ENCODE data around the gene CSNK1G3. TPM values are rescaled to one million over a fixed set of nuclear protein-coding genes. Genes with fewer than 3 reads are reported as not detected.
"Not testable (repeated sequence)": the region's sequence is repeated elsewhere in the genome, so short reads cannot be mapped to it uniquely, and the experiment has no call there.

The CSNK1G3 gene
- polyA plus RNA-seq, 4 donors, result 35.0 to 46.7 (median 44.9) TPM

DNA sequence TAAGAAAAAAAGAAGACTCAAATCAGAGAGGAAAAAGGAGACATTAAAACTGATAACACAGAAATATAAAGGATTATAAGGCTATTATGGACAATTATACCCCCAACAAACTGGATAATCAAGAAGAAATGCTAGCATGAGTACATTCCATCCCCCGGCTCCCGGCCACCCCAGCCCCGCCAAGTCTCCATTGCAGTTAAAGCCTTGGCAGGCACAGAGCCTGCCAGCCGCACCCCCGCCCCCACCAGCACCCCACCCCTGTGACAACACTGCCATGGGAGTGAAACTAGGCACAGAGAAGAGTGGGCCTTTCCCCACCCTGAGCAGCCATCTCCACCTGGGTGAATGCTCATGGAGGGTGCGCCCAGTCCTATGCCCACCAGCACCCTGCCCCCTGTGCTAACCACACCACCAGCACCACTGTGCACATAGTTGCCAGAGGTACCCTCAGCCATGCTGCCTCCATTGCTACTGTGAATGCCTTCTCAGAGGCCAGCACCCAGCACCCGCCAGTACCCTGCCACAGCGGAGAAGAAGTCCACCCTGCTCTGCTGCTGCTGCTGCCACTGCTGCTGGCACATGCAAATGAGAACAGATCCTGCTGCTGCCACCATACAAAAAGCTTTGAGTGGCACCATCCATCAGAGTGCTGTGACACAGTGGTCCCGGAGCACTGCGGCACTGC lies 117.0 kb downstream of the CSNK1G3 start:
- no peak for DNase-seq (ENCODE audit: low read depth in 4 of 4, low spot score in 3 of 4)

DNA sequence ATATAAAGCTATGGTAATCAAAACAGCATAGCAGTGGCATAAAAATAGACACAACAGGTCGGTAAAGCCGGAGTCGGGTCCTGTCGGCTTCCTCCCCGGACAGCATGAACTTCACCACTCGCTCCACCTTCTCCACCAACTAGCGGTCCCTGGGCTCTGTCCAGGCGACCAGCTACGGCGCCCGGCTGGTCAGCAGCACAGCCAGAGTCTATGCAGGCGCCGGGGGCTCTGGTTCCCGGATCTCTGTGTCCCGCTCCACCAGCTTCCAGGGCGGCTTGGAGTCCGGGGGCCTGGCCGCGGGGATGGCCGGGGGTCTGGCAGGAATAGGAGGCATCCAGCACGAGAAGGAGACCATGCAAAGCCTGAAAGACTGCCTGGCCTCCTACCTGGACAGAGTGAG lies 124.0 kb downstream of the CSNK1G3 start:
- DNase-seq (ENCODE audit: low read depth in 4 of 4, low spot score in 3 of 4), result no peak

DNA sequence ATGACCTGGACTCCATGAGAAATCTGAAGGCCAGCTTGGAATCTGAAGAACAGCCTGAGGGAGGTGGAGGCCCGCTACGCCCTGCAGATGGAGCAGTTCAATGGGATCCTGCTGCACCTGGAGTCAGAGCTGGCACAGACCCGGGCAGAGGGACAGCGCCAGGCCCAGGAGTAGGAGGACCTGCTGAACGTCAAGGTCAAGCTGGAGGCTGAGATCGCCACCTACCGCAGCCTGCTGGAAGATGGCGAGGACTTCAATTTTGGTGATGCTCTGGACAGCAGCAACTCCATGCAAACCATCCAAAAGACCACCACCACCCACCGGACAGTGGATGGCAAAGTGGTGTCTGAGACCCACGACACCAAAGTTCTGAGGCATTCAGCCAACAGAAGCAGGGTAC lies 125.1 kb downstream of the CSNK1G3 start:
- not testable (repeated sequence) for DNase-seq (ENCODE audit: low read depth in 4 of 4, low spot score in 3 of 4)

DNA sequence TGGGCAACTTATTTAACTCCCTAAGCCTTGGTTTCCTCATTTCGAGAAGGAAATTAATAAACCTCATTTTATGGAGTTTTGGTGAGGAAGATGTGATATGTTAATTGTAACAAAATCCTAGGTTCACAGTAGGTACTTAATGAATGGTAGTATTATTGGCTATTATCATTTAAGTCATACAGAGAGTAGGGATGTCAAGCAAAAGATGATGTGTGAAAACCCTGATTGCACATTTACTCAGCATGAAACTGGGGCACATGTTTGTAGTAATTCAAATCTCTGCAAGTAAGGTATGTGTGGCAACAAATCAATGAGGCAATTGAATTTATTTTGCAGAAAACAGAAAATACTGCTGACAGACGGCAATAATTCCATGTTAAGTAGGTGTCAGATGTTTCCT lies 127.3 kb downstream of the CSNK1G3 start:
- DNase-seq (ENCODE audit: low read depth in 4 of 4, low spot score in 3 of 4), result no peak

DNA sequence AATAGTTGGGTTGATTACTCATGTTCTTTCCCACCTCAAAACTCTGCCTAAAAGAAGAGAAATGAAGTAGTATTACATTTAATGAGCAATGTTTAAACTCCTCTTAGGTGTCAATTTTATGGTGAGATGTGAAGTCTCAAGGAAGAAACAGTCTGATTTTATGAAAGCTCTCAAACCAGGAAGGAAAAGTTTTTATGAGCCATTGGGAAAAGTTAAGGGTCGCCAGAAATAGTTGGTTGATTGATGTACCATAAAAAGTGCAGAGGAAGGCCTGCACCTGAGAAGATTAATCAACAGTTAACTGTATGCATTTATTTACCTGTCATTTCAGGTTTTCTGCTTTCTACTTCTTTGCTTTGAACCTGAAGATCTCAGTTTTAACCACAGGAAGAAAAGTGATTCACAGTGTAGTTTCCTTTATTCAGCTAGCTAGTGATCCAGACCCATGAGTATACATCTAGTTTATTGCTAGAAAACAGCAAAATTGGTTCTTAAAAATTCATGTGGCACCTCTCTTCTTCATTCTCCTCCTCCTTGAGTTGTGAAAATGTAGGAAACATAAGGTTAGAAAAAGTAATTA lies 133.1 kb downstream of the CSNK1G3 start:
- DNase-seq (ENCODE audit: low read depth in 4 of 4, low spot score in 3 of 4), result no peak

DNA sequence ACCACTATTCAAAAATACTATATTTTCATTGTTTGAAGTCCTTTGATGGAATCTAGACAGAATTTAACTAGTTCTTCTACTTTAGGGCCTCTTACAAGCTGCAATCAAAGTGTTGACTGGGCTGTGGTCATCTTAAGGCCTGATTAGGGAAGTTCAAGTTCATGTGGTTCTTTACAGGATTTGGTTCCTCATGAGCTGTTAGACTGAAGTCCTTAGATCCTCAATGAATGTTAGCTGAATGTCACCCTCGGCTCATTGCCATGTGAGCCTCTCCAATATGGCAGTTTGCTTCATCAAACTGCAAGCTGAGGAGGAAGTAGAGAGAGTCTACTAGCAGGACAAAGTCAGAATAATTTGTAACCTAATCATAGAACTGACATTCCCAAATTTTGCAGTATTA lies 135.1 kb downstream of the CSNK1G3 start:
- DNase-seq (ENCODE audit: low read depth in 4 of 4, low spot score in 3 of 4), result no peak

DNA sequence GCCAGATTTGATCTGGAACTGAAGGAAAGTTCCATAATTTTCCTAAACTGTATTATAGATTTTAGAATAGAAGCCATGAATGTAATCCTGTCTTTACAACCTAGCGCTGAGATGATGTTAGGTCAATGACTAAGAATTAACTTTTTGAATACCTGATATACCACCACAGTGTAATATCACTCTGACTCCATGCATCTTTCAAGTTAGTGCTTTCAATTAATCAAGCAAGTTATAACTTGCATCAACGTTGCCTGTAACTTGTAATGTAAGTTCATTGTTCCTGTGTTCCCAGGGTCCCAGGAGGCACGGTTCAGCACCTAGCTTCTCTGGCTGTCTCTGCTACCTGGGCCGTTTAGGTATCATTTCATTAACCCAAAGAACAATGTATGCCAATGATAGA lies 139.3 kb downstream of the CSNK1G3 start:
- DNase-seq (ENCODE audit: low read depth in 4 of 4, low spot score in 3 of 4), result no peak

DNA sequence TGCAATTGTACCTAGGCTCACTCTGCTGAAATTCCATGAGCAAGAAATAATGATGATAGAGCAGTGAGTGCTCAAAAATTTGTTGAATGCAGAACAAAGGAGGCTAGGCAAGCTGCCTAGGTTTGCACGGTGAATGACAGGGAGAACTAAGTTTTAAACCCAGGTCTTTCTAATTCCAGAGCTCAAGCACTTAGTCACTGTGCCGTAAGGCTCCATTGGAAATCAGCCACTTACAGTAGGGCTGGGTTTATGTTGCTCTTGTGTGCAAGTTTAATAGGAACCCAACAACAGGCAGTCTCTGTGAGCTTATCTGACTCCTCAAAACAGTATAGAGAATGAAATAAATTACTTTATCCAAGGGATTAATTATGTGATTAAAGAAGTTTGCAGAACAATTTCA lies 147.0 kb downstream of the CSNK1G3 start:
- DNase-seq (ENCODE audit: low read depth in 4 of 4, low spot score in 3 of 4), result no peak

DNA sequence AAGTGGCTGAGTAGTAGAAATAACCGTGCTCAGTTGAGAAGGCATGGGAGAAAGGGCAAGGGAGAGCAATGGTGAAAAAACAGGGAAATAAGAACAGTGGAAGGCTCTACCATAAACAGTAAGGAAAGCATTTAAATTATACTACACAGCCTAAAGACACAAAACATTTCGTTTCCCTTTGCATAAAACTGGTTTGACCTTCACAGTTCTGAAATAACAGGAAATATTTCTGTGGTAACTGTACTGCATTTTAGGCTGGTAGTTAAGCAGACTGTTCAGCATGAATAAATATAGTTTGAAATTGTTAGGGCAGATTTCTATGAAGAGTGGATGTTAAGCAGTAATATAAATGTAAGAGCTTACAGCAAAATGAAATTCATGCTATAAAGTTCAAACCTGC lies 147.5 kb downstream of the CSNK1G3 start:
- no peak for DNase-seq (ENCODE audit: low read depth in 4 of 4, low spot score in 3 of 4)

DNA sequence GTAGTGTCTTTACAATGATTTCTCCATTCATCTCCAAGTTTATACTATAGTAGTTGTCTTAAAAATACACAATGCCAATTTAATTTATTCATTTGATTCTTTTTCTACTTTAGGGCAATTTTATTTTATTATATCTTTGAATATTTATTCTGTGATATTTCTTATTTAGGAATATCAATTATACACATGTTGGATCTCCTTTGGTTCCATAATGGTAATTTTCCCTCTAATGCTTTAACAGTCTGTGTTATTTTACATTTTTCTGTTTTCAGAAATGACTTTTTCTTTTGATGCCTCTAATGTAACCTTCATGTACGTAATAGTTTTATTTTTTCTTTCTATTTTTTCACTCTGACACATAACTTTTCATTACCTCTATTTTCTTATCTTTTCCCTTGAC lies 153.0 kb downstream of the CSNK1G3 start:
- DNase-seq (ENCODE audit: low read depth in 4 of 4, low spot score in 3 of 4), result no peak

DNA sequence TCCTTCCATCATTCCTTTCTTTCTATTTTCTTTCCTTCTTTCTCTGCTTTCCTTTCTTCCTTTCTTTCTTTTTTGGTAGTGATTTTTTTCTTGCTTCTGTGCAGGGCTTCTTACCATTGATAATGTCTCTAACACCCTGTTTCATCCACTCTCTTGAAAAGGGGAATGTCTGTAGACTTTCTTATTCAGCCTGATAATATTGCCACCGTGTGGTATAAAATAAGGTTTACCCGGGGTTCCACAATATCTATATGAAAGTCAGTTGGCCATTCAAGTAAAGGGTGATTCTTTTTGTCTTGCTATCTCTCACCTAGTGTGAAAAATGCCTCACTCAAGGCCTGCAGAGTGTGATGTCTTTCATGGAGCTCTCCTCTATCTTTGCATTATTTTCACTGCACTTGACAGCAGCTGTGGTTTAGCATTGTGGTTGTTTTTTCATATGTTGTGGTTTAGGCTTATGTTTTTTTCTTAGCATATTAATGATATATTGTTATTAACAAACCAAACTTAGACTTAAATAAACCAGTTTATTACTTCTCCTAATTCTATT lies 153.9 kb downstream of the CSNK1G3 start:
- no peak for DNase-seq (ENCODE audit: low read depth in 4 of 4, low spot score in 3 of 4)

Other genes starting within 250 kb of the CSNK1G3 start
- gene CEP120, start 88.8 kb upstream of the CSNK1G3 start, polyA plus RNA-seq (ENCODE audit: insufficient read length in 4 of 4), result 10 to 100 TPM; 19.8 to 26.5 (median 24.3) TPM

All from right renal pelvis (tissue), 4 donors.